KMS-11 (cell line): ENCODE measurements around the gene ZNF14.
"Not testable (repeated sequence)": the region's sequence is repeated elsewhere in the genome, so short reads cannot be mapped to it uniquely, and the experiment has no call there.

Source experiments
- H2AFZ ChIP-seq: fragments of 200-600 bp; sonication (generic); 2 replicates; pipeline ENCODE4 v1.6.1; 2016; ENCODE audit warnings: antibody characterized with exemption, mixed run types, low read depth
- H3K27ac ChIP-seq: fragments of 200-600 bp; sonication (generic); 2 replicates; pipeline ENCODE4 v1.6.1; 2016; ENCODE audit warnings: mild to moderate bottlenecking, mixed run types
- H3K27me3 ChIP-seq: fragments of 200-600 bp; sonication (generic); 2 replicates; pipeline ENCODE4 v1.6.1; 2017; ENCODE audit warnings: mild to moderate bottlenecking, low read depth, mixed run types, moderate library complexity; ENCODE audit not compliant: insufficient read depth
- H3K36me3 ChIP-seq: fragments of 200-600 bp; sonication (generic); 2 replicates; pipeline ENCODE4 v1.6.1; 2017; ENCODE audit warnings: mild to moderate bottlenecking, mixed run types; ENCODE audit not compliant: insufficient read depth
- H3K4me1 ChIP-seq: fragments of 200-600 bp; sonication (generic); 2 replicates; pipeline ENCODE4 v1.6.1; 2016; ENCODE audit warnings: mild to moderate bottlenecking, low read depth, mixed run types; ENCODE audit not compliant: poor library complexity, severe bottlenecking
- H3K4me2 ChIP-seq: fragments of 200-600 bp; sonication (generic); 2 replicates; pipeline ENCODE4 v1.7.0; 2016; ENCODE audit warnings: mild to moderate bottlenecking, mixed run types
- H3K4me3 ChIP-seq: fragments of 200-600 bp; sonication (generic); IDR thresholded peaks from 2 replicates; pipeline ENCODE4 v1.6.1; 2017; ENCODE audit warnings: low read depth, low read length, mixed read lengths; ENCODE audit not compliant: insufficient read depth
- H3K79me2 ChIP-seq: fragments of 200-600 bp; sonication (generic); 2 replicates; pipeline ENCODE4 v1.6.1; 2016; ENCODE audit warnings: low read depth, mixed run types; ENCODE audit not compliant: insufficient read depth
- H3K9ac ChIP-seq: fragments of 200-600 bp; sonication (generic); 2 replicates; pipeline ENCODE4 v1.6.1; 2016; ENCODE audit warnings: mild to moderate bottlenecking, mixed run types
- H4K20me1 ChIP-seq: fragments of 200-600 bp; sonication (generic); 2 replicates; pipeline ENCODE4 v1.6.1; 2016; ENCODE audit warnings: mild to moderate bottlenecking, mixed run types; ENCODE audit not compliant: insufficient read depth
- CTCF ChIP-seq: fragments of 200-600 bp; sonication (generic); conservative IDR thresholded peaks from 2 replicates; pipeline ENCODE4 v1.6.1; 2017; ENCODE audit warnings: low read depth, mild to moderate bottlenecking, antibody characterized with exemption, low read length, moderate library complexity, mixed read lengths

ZNF14 gene

GRCh38 chr19:19776206-19777008, 43.5 kb upstream of the ZNF14 start:
- peak overlapping the region; percentile 89 for H2AFZ ChIP-seq
- H3K79me2 ChIP-seq: peaks cover 13% of the 10 kb centered on the region; the same call in 1 of the 2 replicates

GRCh38 chr19:19775891-19776205, 42.9 kb upstream of the ZNF14 start:
- Histone ChIP-seq H3K27me3 (no peaks in the 10 kb centered on the region), H3K27ac (no peak overlapping the region; the same call in 1 of the 2 replicates), H3K36me3 (no peaks in the 10 kb centered on the region), H4K20me1 (no peaks in the 10 kb centered on the region), H2AFZ (peak overlapping the region; percentile 89), H3K9ac (no peak overlapping the region; the same call in 1 of the 2 replicates), H3K4me3 (no peak overlapping the region), H3K4me2 (peak overlapping the region; percentile 72), H3K4me1 (peaks cover 23% of the 10 kb centered on the region), H3K79me2 (peaks cover 13% of the 10 kb centered on the region; the same call in 1 of the 2 replicates)
- TF ChIP-seq CTCF: no peak

More at GRCh38 chr19:19776206-19777008, 43.5 kb upstream of the ZNF14 start:
- no peaks in the 10 kb centered on the region for H3K27me3 ChIP-seq
- H4K20me1 ChIP-seq: no peaks in the 10 kb centered on the region
- H3K4me3 ChIP-seq: peak overlapping the region; percentile 37
- H3K4me1 ChIP-seq: peaks cover 23% of the 10 kb centered on the region
- peak overlapping the region; percentile 33; the same call in 1 of the 2 replicates for H3K9ac ChIP-seq
- no peaks in the 10 kb centered on the region for H3K36me3 ChIP-seq
- TF ChIP-seq CTCF: no peak
- H3K27ac ChIP-seq: peak overlapping the region; percentile 34; the same call in 1 of the 2 replicates
- peak overlapping the region; percentile 98 for H3K4me2 ChIP-seq

GRCh38 chr19:19774354-19775033, 41.6 kb upstream of the ZNF14 start:
- Histone ChIP-seq H3K4me3 (no peak overlapping the region), H3K4me2 (no peak overlapping the region), H3K27ac (no peak overlapping the region), H3K4me1 (peaks cover 23% of the 10 kb centered on the region), H3K36me3 (no peaks in the 10 kb centered on the region), H4K20me1 (no peaks in the 10 kb centered on the region), H2AFZ (no peak overlapping the region), H3K9ac (no peak overlapping the region), H3K79me2 (peaks cover 10% of the 10 kb centered on the region; the same call in 1 of the 2 replicates), H3K27me3 (no peaks in the 10 kb centered on the region)
- TF ChIP-seq CTCF: no peak

DNA sequence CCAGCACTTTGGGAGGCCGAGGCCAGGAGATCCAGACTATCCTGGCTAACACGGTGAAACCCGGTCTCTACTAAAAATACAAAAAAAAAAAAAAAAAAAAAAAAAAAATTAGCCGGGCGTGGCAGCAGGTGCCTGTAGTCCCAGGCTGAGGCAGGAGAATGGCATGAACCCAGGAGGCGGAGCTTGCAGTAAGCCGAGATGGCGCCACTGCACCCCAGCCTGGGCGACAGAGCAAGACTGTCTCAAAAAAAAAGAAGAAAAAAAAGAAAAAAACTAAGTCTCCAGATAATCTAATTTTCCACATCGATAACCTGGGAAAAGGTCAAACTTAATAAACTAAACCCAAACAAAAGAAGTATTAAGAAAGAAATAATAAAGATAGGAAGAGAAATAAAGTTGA, 39.1 kb upstream of the ZNF14 start:
- H3K27me3 ChIP-seq, H3K4me2 ChIP-seq, H3K27ac ChIP-seq, H4K20me1 ChIP-seq, H3K36me3 ChIP-seq, H2AFZ ChIP-seq, H3K79me2 ChIP-seq, H3K4me3 ChIP-seq, H3K9ac ChIP-seq: not testable (repeated sequence)
- peaks cover 18% of the 10 kb centered on the region for H3K4me1 ChIP-seq

DNA sequence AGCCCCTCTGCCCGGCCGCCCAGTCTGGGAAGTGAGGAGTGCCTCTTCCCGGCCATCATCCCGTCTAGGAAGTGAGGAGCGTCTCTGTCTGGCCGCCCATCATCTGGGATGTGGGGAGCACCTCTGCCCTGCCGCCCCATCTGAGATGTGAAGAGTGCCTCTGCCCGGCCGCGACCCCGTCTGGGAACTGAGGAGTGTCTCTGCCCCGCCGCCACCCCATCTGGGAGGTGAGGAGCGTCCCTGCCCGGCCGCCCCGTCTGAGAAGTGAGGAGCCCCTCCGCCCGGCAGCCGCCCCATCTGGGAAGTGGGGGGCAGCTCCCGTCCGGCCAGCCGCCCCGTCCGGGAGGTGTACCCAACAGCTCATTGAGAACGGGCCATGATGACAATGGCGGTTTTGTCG, 37.1 kb upstream of the ZNF14 start:
- H3K4me2 ChIP-seq, H2AFZ ChIP-seq, H3K27ac ChIP-seq, H3K36me3 ChIP-seq, H4K20me1 ChIP-seq, H3K4me3 ChIP-seq, H3K79me2 ChIP-seq, H3K9ac ChIP-seq, H3K27me3 ChIP-seq: not testable (repeated sequence)
- H3K4me1 ChIP-seq: peaks cover 11% of the 10 kb centered on the region
